Raji (cell line): ENCODE data around the gene MMP21.

ENCODE experiments used
- POLR2A ChIP-seq: IDR thresholded peaks from 2 replicates; pipeline ENCODE4 v1.6.1; 2011; ENCODE audit warnings: low read depth, low read length, control low read depth; ENCODE audit not compliant: insufficient read depth

MMP21 gene

GRCh38 chr10:125779403-125780327 is 4.0 kb upstream of the MMP21 start:
- TF ChIP-seq POLR2A: no peak

- TF ChIP-seq POLR2A: no peak
Measured at GRCh38 chr10:125778556-125778955, 2.9 kb upstream of the MMP21 start.

- TF ChIP-seq POLR2A: no peak
Measured at GRCh38 chr10:125777806-125778205, 2.2 kb upstream of the MMP21 start.

GRCh38 chr10:125774581-125775191 is 935 bp downstream of the MMP21 start:
- TF ChIP-seq POLR2A: no peak

- no peak for TF ChIP-seq POLR2A
Measured at GRCh38 chr10:125773687-125774543, 1.7 kb downstream of the MMP21 start.

GRCh38 chr10:125772864-125773180 is 2.8 kb downstream of the MMP21 start:
- TF ChIP-seq POLR2A: no peak

- no peak for TF ChIP-seq POLR2A
Measured at GRCh38 chr10:125772112-125772863, 3.3 kb downstream of the MMP21 start.

GRCh38 chr10:125770844-125771243 is 4.8 kb downstream of the MMP21 start:
- no peak for TF ChIP-seq POLR2A

- no peak for TF ChIP-seq POLR2A
Measured at GRCh38 chr10:125769175-125769574, 6.4 kb downstream of the MMP21 start.

GRCh38 chr10:125768219-125768855 is 7.3 kb downstream of the MMP21 start:
- TF ChIP-seq POLR2A: no peak

- TF ChIP-seq POLR2A: no peak
Measured at GRCh38 chr10:125766511-125766910, 9.1 kb downstream of the MMP21 start.

GRCh38 chr10:125765835-125766234 is 9.8 kb downstream of the MMP21 start:
- TF ChIP-seq POLR2A: no peak

GRCh38 chr10:125762692-125763648 is 12.7 kb downstream of the MMP21 start:
- no peak for TF ChIP-seq POLR2A

GRCh38 chr10:125761961-125762360 is 13.7 kb downstream of the MMP21 start:
- TF ChIP-seq POLR2A: no peak

- TF ChIP-seq POLR2A: no peak
Measured at GRCh38 chr10:125757742-125758141, 17.9 kb downstream of the MMP21 start.
